Upper lobe of left lung (tissue), 6 donors: Measurements from ENCODE around the gene TTC3. TPM values are rescaled to one million over a fixed set of nuclear protein-coding genes. Genes with fewer than 3 reads are reported as not detected.

Source experiments
- ATAC-seq, 2 donors: fragments of 200-7000 bp; cut with Tn5 transposase; one replicate each; pipeline ENCODE4 v1.9.1; 2022; ENCODE audit warnings: mild to moderate bottlenecking in 2 of 2, moderate library complexity in 2 of 2; ENCODE audit not compliant: low FRiP score in 2 of 2
- DNase-seq, 2 donors: peaks; one replicate each; pipeline ENCODE4 v3.0.0-alpha.2; 2019 to 2020
- H3K27ac ChIP-seq, 4 donors: fragments of 200-600 bp; sonication (generic); one replicate each; pipeline ENCODE4 v1.5.1; 2016 to 2019
- H3K27me3 ChIP-seq, 4 donors: fragments of 200-600 bp; sonication (generic); one replicate each; pipeline ENCODE4 v1.5.1; 2017 to 2019
- H3K36me3 ChIP-seq, 4 donors: fragments of 200-600 bp; sonication (generic); one replicate each; pipeline ENCODE4 v1.5.1; 2016 to 2019
- H3K4me1 ChIP-seq, 4 donors: fragments of 200-600 bp; sonication (generic); one replicate each; pipeline ENCODE4 v1.5.1; 2018 to 2019
- H3K4me3 ChIP-seq, 4 donors: fragments of 200-600 bp; sonication (generic); one replicate each; pipeline ENCODE4 v1.5.1; 2017 to 2019; ENCODE audit warnings: mild to moderate bottlenecking in 2 of 4, moderate library complexity in 1 of 4
- H3K9me3 ChIP-seq, 4 donors: fragments of 200-600 bp; sonication (generic); one replicate each; pipeline ENCODE4 v1.5.1; 2018 to 2019
- CTCF ChIP-seq, 6 experiments: fragments of 450-650 bp in 4 of 6; fragments of 200-600 bp in 2 of 6; sonication (generic) in 2 of 6; IDR thresholded peaks; one replicate each; pipeline ENCODE4 v1.5.1; 2016 to 2019; ENCODE audit warnings: antibody characterized with exemption in 6 of 6
- EP300 ChIP-seq, 4 donors: sonication (generic); formaldehyde crosslinking; IDR thresholded peaks; one replicate each; pipeline ENCODE4 v1.5.1; 2017; ENCODE audit warnings: antibody characterized with exemption in 4 of 4, control low read depth in 2 of 4
- POLR2A ChIP-seq, 4 donors: fragments of 450-650 bp; IDR thresholded peaks; one replicate each; pipeline ENCODE4 v1.5.1; 2016 to 2017; ENCODE audit warnings: antibody characterized with exemption in 4 of 4, mild to moderate bottlenecking in 2 of 4
- POLR2AphosphoS5 ChIP-seq, 2 donors: sonication (generic); formaldehyde crosslinking; IDR thresholded peaks; one replicate each; pipeline ENCODE4 v1.5.1; 2017; ENCODE audit warnings: antibody characterized with exemption in 2 of 2
- WGBS, 2 donors: methylation state at CpG; one replicate each; pipeline ENCODE4 v1.1.5; 2017 to 2018; 5-methylcytosine and 5-hydroxymethylcytosine counted together
- total RNA-seq, 6 donors: library from RNA; depleted of rRNA in 4 of 6; stranded (reverse); fragments of >200 nt in 4 of 6; gene quantifications; one replicate each; pipeline versions ENCODE4 v1.1.0 to v1.2.1, GENCODE V29; 2016 to 2021
- donor health status: DM: no; HTN: no; CAD: no; lungs with moderate emphysema.
- donor health status: DM: no; HTN: yes; CAD: no; lungs with severe emphysema.

The TTC3 gene
- total RNA-seq, 6 donors from 2014 or later: 69.9 to 395 (median 88.2) TPM

- Histone ChIP-seq H3K4me3 (no peak overlapping the region), H3K27me3 (no peaks in the 10 kb centered on the region), H3K4me1 (no peaks in the 10 kb centered on the region), H3K36me3 (peaks cover 0 to 72% (median 18%) of the 10 kb centered on the region in 4 donors), H3K9me3 (no peaks in the 10 kb centered on the region), H3K27ac (no peak overlapping the region)
- TF ChIP-seq POLR2AphosphoS5 (IDR thresholded peaks at IDR 0.05): no peak
- no peak for TF ChIP-seq EP300 (IDR thresholded peaks at IDR 0.05)
- TF ChIP-seq POLR2A (IDR thresholded peaks at IDR 0.05): no peak
- no peak for TF ChIP-seq CTCF (IDR thresholded peaks at IDR 0.05)
- ATAC-seq: no peak
- WGBS, 2 donors: 79 to 89% methylated on average over 8 of the region's 8 CpGs
- no peak for DNase-seq
Measured at GRCh38 chr21:37159053-37159776, 86.2 kb downstream of the TTC3 start.

- no peak for TF ChIP-seq EP300 (IDR thresholded peaks at IDR 0.05)
- no peak for TF ChIP-seq CTCF (IDR thresholded peaks at IDR 0.05)
- no peak for TF ChIP-seq POLR2AphosphoS5 (IDR thresholded peaks at IDR 0.05)
- TF ChIP-seq POLR2A (IDR thresholded peaks at IDR 0.05): no peak
- Histone ChIP-seq H3K27ac (no peak overlapping the region), H3K36me3 (peaks cover 0 to 72% (median 19%) of the 10 kb centered on the region in 4 donors), H3K4me1 (peaks cover 0 to 5% (median 2%) of the 10 kb centered on the region in 4 donors), H3K4me3 (no peak overlapping the region), H3K9me3 (no peaks in the 10 kb centered on the region), H3K27me3 (no peaks in the 10 kb centered on the region)
- ATAC-seq: no peak
- 87% methylated on average over 1 of the region's 1 CpG for WGBS, 2 donors
- no peak for DNase-seq
Measured at GRCh38 chr21:37159949-37160348, 86.9 kb downstream of the TTC3 start.

- DNase-seq: no peak
- no peaks in the 10 kb centered on the region for H3K9me3 ChIP-seq
- no peak overlapping the region for H3K4me3 ChIP-seq
- H3K27me3 ChIP-seq: no peaks in the 10 kb centered on the region
- no peak for ATAC-seq
- H3K27ac ChIP-seq: no peak overlapping the region
- no peak for TF ChIP-seq POLR2A (IDR thresholded peaks at IDR 0.05)
- H3K4me1 ChIP-seq: peaks cover 0 to 7% (median 2%) of the 10 kb centered on the region in 4 donors
- H3K36me3 ChIP-seq: peaks cover 0 to 70% (median 23%) of the 10 kb centered on the region in 4 donors
Measured at GRCh38 chr21:37164742-37165141, 91.7 kb downstream of the TTC3 start.

- Histone ChIP-seq H3K4me3 (no peak overlapping the region), H3K27ac (no peak overlapping the region), H3K27me3 (no peaks in the 10 kb centered on the region), H3K36me3 (peaks cover 0 to 66% (median 23%) of the 10 kb centered on the region in 4 donors), H3K4me1 (peaks cover 0 to 7% (median 2%) of the 10 kb centered on the region in 4 donors), H3K9me3 (no peaks in the 10 kb centered on the region)
- TF ChIP-seq EP300 (IDR thresholded peaks at IDR 0.05): no peak
- TF ChIP-seq CTCF (IDR thresholded peaks at IDR 0.05): no peak
- TF ChIP-seq POLR2AphosphoS5 (IDR thresholded peaks at IDR 0.05): no peak
- no peak for TF ChIP-seq POLR2A (IDR thresholded peaks at IDR 0.05)
- DNase-seq: no peak
- ATAC-seq: no peak
- 56 to 57% methylated on average over 4 of the region's 4 CpGs for WGBS, 2 donors
Measured at GRCh38 chr21:37165586-37165985, 92.5 kb downstream of the TTC3 start.

- ATAC-seq (no peak), DNase-seq (peak in 1 of 2 donors; percentile 33)
- Histone ChIP-seq H3K9me3 (no peaks in the 10 kb centered on the region), H3K4me1 (peaks cover 0 to 7% (median 2%) of the 10 kb centered on the region in 4 donors), H3K27ac (no peak overlapping the region), H3K27me3 (no peaks in the 10 kb centered on the region), H3K4me3 (no peak overlapping the region), H3K36me3 (peaks cover 0 to 65% (median 21%) of the 10 kb centered on the region in 4 donors)
- WGBS, 2 donors: 34 to 64% methylated on average over 3 of the region's 3 CpGs
- no peak for TF ChIP-seq POLR2AphosphoS5 (IDR thresholded peaks at IDR 0.05)
- no peak for TF ChIP-seq POLR2A (IDR thresholded peaks at IDR 0.05)
- TF ChIP-seq EP300 (IDR thresholded peaks at IDR 0.05): no peak
- peak in 3 of 6 experiments; percentile 11 to 31 (median 14) for TF ChIP-seq CTCF (IDR thresholded peaks at IDR 0.05)
Measured at GRCh38 chr21:37166733-37167132, 93.7 kb downstream of the TTC3 start.
